Central memory CD8-positive, alpha-beta T cell (primary cell): ENCODE results near the gene TRIP12.

ENCODE experiments used
- ATAC-seq: fragments of 150-1000 bp; cut with Tn5 transposase; replicated peaks from 2 replicates; pipeline ENCODE4 v1.10.0; 2022; ENCODE audit warnings: mild to moderate bottlenecking, moderate FRiP score, moderate number of reproducible peaks; ENCODE audit not compliant: poor library complexity, severe bottlenecking; ENCODE audit errors: extremely low read depth
- DNase-seq, 2 donors: peaks; one replicate each; pipeline ENCODE4 v3.0.0; 2021; ENCODE audit warnings: low spot score in 2 of 2
- H3K27ac Mint-ChIP-seq: one replicate; pipeline ENCODE4 v1.8.0; 2022; ENCODE audit warnings: low read depth, mild to moderate bottlenecking, moderate library complexity, mixed read lengths
- H3K27me3 Mint-ChIP-seq: one replicate; pipeline ENCODE4 v1.8.0; 2022; ENCODE audit warnings: mixed read lengths
- H3K36me3 Mint-ChIP-seq: one replicate; pipeline ENCODE4 v1.8.0; 2022; ENCODE audit warnings: mild to moderate bottlenecking, moderate library complexity, mixed read lengths; ENCODE audit not compliant: insufficient read depth
- H3K4me1 Mint-ChIP-seq: one replicate; pipeline ENCODE4 v1.8.0; 2022; ENCODE audit warnings: mixed read lengths
- H3K4me3 Mint-ChIP-seq: one replicate; pipeline ENCODE4 v1.8.0; 2022; ENCODE audit warnings: mild to moderate bottlenecking, moderate library complexity, mixed read lengths
- H3K9me3 Mint-ChIP-seq: one replicate; pipeline ENCODE4 v1.8.0; 2022; ENCODE audit warnings: mixed read lengths

The TRIP12 gene

GRCh38 chr2:229882583-229882982, 39.2 kb downstream of the TRIP12 start:
- ATAC-seq (no peak), DNase-seq (no peak)
- Mint-ChIP-seq H3K9me3 (no peaks in the 10 kb centered on the region), H3K27me3 (no peaks in the 10 kb centered on the region), H3K4me1 (peaks cover 44% of the 10 kb centered on the region), H3K4me3 (no peak overlapping the region), H3K27ac (no peak overlapping the region), H3K36me3 (peaks cover 18% of the 10 kb centered on the region)

GRCh38 chr2:229880892-229881586, 40.8 kb downstream of the TRIP12 start:
- Mint-ChIP-seq H3K9me3 (no peaks in the 10 kb centered on the region), H3K4me1 (peaks cover 38% of the 10 kb centered on the region), H3K27ac (no peak overlapping the region), H3K4me3 (no peak overlapping the region), H3K36me3 (peaks cover 23% of the 10 kb centered on the region), H3K27me3 (no peaks in the 10 kb centered on the region)
- DNase-seq, result no peak
- ATAC-seq, result no peak

DNA sequence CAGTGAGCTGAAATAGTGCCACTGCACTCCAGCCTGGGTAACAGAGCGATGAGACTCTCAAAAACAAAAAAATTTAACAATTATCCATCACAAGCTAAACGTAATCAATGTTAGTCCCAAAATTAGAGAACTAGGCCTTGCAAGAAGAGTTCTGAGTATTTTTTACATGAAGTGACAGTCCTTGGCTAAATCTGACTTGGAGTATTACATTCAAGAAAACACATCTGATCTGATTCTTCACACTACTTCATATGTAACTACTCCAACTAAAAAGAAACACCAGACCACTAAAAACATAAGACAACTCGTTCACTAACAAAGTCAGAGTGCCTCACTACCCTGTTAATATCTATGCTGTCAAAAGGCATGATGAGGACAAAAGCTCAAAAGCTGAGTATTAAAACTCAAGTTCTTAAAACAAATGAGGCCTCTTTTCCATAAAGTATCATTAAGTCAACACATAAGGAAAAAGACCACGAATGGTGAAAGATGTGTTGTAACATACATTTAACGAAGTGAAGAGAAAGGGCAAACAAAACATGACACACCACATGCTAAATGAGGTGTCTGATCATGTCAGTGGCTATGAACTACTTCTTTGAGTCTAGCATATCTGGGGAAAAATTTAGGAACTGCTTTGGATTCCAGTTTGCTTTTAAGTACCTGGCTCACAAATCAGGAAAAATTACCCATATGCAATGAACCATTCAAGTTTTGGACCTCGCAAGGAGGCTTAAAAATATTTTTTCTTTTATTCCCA, 42.4 kb downstream of the TRIP12 start:
- Mint-ChIP-seq H3K4me1 (peaks cover 42% of the 10 kb centered on the region), H3K4me3 (no peak overlapping the region), H3K36me3 (peaks cover 25% of the 10 kb centered on the region), H3K27me3 (no peaks in the 10 kb centered on the region), H3K27ac (no peak overlapping the region), H3K9me3 (no peaks in the 10 kb centered on the region)
- ATAC-seq (no peak), DNase-seq (no peak)

GRCh38 chr2:229875549-229875948, 46.3 kb downstream of the TRIP12 start:
- Mint-ChIP-seq H3K36me3 (peaks cover 32% of the 10 kb centered on the region), H3K4me3 (no peak overlapping the region), H3K9me3 (no peaks in the 10 kb centered on the region), H3K27me3 (no peaks in the 10 kb centered on the region), H3K27ac (no peak overlapping the region), H3K4me1 (peaks cover 39% of the 10 kb centered on the region)
- DNase-seq, result no peak
- no peak for ATAC-seq

GRCh38 chr2:229874647-229875046, 47.2 kb downstream of the TRIP12 start:
- H3K36me3 Mint-ChIP-seq, result peaks cover 36% of the 10 kb centered on the region
- no peak for DNase-seq
- H3K27me3 Mint-ChIP-seq, result no peaks in the 10 kb centered on the region
- H3K4me3 Mint-ChIP-seq, result no peak overlapping the region
- ATAC-seq, result no peak
- no peaks in the 10 kb centered on the region for H3K9me3 Mint-ChIP-seq
- H3K27ac Mint-ChIP-seq, result no peak overlapping the region
- peaks cover 48% of the 10 kb centered on the region for H3K4me1 Mint-ChIP-seq

DNA sequence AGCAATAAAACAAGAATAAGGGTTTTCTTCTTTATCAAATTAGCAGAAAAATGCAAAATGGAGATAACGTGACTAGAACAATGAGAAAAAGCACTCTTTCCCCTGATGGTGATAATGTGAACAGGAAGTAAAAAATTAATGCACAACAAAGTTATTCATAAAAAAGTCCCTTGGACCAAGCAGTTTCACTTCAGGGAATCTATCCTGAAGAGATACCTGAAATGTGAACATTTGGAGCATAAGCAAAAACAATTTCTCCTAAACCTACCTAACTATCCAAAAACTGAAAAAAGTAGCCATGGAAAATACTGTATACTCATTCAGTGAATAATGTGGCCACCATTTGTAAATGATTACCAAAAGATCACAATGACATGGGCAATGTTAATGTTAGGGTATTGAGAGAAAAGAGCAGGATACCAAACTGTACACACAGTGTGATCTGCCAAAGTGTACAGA, 48.7 kb downstream of the TRIP12 start:
- Mint-ChIP-seq H3K27me3 (no peaks in the 10 kb centered on the region), H3K4me1 (peaks cover 63% of the 10 kb centered on the region), H3K27ac (peak overlapping the region; percentile 50), H3K9me3 (no peaks in the 10 kb centered on the region), H3K4me3 (no peak overlapping the region), H3K36me3 (peaks cover 29% of the 10 kb centered on the region)
- no peak for DNase-seq
- no peak for ATAC-seq

DNA sequence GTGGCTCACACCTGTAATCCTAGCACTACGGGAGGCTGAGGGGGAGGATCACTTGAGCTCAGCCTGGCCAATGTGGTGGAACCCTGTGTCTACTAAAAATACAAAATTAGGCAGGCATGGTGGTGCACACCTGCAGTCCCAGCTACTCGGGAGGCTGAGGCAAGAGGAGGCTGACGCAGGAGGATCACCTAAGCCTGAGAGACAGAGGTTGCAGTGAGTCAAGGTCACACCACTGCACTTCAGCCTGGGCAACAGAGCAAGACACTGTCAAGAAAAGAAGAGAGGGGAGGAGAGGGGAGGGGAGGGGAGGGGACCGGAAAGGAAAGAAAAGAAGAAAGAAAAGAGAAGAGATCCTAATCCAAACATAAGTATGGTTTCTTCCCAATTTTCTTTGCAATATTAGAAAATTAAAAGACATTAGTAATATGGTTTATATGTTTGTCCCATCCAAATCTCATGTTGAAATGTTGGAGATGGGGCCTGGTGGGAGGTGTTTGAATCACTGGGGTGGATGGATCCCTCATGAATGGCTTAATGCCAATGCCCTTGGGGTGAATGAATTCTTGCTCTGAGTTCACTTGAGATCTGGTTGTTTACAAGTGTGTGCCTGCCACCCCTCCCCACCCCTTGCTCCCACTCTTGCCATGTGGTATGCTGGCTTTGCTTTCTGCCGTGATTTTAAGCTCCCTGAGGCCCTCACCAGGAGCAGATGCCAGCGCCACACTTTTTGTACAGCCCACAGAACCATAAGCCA, 50.7 kb downstream of the TRIP12 start:
- peaks cover 61% of the 10 kb centered on the region for H3K4me1 Mint-ChIP-seq
- no peak for ATAC-seq
- H3K27ac Mint-ChIP-seq, result peak overlapping the region; percentile 24
- no peaks in the 10 kb centered on the region for H3K9me3 Mint-ChIP-seq
- H3K36me3 Mint-ChIP-seq, result peaks cover 21% of the 10 kb centered on the region
- no peaks in the 10 kb centered on the region for H3K27me3 Mint-ChIP-seq
- DNase-seq, result no peak
- no peak overlapping the region for H3K4me3 Mint-ChIP-seq

GRCh38 chr2:229869226-229869625, 52.6 kb downstream of the TRIP12 start:
- Mint-ChIP-seq H3K4me3 (no peak overlapping the region), H3K27me3 (no peaks in the 10 kb centered on the region), H3K9me3 (no peaks in the 10 kb centered on the region), H3K27ac (no peak overlapping the region), H3K4me1 (peaks cover 55% of the 10 kb centered on the region), H3K36me3 (peaks cover 19% of the 10 kb centered on the region)
- DNase-seq (no peak), ATAC-seq (no peak)

- no peak for DNase-seq
- ATAC-seq, result no peak
- Mint-ChIP-seq H3K36me3 (peaks cover 19% of the 10 kb centered on the region), H3K4me1 (peaks cover 55% of the 10 kb centered on the region), H3K4me3 (no peak overlapping the region), H3K27me3 (no peaks in the 10 kb centered on the region), H3K27ac (no peak overlapping the region), H3K9me3 (no peaks in the 10 kb centered on the region)
Measured at GRCh38 chr2:229868794-229869193, 53.0 kb downstream of the TRIP12 start.

- peak overlapping the region; percentile 50 for H3K27ac Mint-ChIP-seq
- no peaks in the 10 kb centered on the region for H3K27me3 Mint-ChIP-seq
- peaks cover 43% of the 10 kb centered on the region for H3K4me1 Mint-ChIP-seq
- no peak overlapping the region for H3K4me3 Mint-ChIP-seq
- peaks cover 8% of the 10 kb centered on the region for H3K36me3 Mint-ChIP-seq
- DNase-seq (no peak), ATAC-seq (no peak)
- no peaks in the 10 kb centered on the region for H3K9me3 Mint-ChIP-seq
Measured at GRCh38 chr2:229865033-229865432, 56.8 kb downstream of the TRIP12 start.

- H3K27me3 Mint-ChIP-seq, result no peaks in the 10 kb centered on the region
- H3K4me1 Mint-ChIP-seq, result peaks cover 28% of the 10 kb centered on the region
- H3K9me3 Mint-ChIP-seq, result no peaks in the 10 kb centered on the region
- no peak overlapping the region for H3K4me3 Mint-ChIP-seq
- peaks cover 21% of the 10 kb centered on the region for H3K36me3 Mint-ChIP-seq
- ATAC-seq (no peak), DNase-seq (no peak)
- no peak overlapping the region for H3K27ac Mint-ChIP-seq
Measured at GRCh38 chr2:229861431-229861830, 60.4 kb downstream of the TRIP12 start.

DNA sequence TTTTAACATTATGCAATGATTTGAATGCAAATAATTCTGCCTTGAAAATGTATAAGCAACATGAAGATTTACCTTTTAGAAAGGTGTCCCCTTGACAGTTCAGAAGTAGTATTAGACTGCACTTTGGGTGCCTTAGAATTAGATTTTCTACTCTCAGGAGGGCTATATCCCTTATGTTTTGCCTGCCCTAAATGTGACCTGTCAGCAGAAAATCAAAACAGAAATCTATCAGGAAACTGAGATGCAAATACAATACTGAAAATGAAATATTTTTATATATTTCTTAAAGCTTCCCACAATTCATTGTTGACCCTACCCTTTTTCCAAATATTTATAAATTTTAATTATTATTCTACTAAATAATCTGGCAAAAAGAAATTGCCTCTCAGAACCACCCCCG, 61.5 kb downstream of the TRIP12 start:
- H3K36me3 Mint-ChIP-seq, result peaks cover 27% of the 10 kb centered on the region
- ATAC-seq (no peak), DNase-seq (no peak)
- H3K27me3 Mint-ChIP-seq, result no peaks in the 10 kb centered on the region
- H3K4me1 Mint-ChIP-seq, result peaks cover 28% of the 10 kb centered on the region
- H3K9me3 Mint-ChIP-seq, result no peaks in the 10 kb centered on the region
- no peak overlapping the region for H3K27ac Mint-ChIP-seq
- H3K4me3 Mint-ChIP-seq, result no peak overlapping the region
